GM18507 (cell line): Measurements from ENCODE around the gene PCDHGB5.
"Not testable (repeated sequence)": the region's sequence is repeated elsewhere in the genome, so short reads cannot be mapped to it uniquely, and the experiment has no call there.

Experiments used
- DNase-seq: peaks from one replicate; pipeline ENCODE4 v3.0.0; 2011; ENCODE audit warnings: low read depth; ENCODE audit not compliant: insufficient read length; ENCODE audit errors: extremely low spot score
- FAIRE-seq: peaks from 2 replicates; lab custom pipeline; 2011; peaks lifted over from hg19 to GRCh38; lab: Jason Lieb, UNC

PCDHGB5 gene

GRCh38 chr5:141374627-141375026 lies 23.1 kb upstream of the PCDHGB5 start:
- no peak for FAIRE-seq
- DNase-seq: no peak

DNA sequence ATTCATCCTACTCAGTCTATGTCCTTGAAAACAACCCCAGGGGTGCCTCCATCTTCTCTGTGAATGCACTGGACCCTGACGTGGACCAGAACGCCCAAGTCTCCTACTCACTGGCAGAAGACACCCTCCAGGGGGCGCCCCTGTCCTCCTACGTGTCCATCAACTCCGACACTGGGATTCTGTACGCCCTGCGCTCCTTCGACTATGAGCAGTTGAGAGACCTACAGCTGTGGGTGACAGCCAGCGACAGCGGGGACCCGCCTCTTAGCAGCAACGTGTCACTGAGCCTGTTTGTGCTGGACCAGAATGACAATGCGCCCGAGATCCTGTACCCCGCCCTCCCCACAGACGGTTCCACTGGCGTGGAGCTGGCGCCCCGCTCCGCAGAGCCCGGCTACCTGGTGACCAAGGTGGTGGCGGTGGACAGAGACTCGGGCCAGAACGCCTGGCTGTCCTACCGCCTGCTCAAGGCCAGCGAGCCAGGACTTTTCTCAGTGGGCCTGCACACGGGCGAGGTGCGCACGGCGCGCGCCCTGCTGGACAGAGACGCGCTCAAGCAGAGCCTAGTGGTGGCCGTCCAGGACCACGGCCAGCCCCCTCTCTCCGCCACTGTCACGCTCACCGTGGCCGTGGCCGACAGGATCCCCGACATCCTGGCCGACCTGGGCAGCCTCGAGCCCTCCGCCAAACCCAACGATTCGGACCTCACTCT lies 22.1 kb upstream of the PCDHGB5 start:
- FAIRE-seq, DNase-seq: not testable (repeated sequence)

DNA sequence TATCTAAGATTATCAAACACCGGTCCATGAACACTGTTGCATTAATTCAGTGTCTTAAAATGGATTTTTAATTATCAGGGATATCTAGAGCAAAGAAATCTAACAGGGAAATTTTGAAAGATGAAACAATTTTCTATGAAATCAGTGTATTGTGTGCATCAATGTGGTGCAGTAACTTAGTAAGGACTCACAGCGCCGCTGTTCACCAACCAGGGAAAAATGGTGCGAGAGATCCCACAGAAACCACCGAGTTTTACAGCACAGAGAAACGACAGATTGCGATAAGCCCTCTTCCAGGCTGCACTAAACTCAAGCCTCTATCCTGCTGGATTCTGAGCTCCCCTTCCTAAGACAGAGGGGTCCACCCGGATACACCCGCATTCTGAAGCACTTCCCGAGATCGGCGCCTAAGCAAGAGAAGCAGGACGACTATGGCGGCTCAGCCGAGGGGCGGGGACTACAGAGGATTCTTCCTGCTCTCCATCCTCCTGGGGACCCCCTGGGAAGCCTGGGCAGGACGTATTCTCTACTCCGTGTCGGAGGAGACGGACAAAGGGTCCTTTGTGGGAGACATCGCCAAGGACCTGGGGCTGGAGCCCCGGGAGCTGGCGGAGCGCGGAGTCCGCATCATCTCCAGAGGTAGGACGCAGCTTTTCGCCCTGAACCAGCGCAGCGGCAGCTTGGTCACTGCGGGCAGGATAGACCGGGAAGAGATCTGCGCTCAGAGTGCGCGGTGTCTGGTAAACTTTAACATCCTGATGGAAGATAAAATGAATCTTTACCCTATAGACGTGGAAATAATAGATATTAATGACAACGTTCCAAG lies 15.1 kb upstream of the PCDHGB5 start, which contains the start of gene PCDHGA7:
PCDHGA7 (plus strand) TSS at position 274 of the 826 bp plus-strand sequence; CDS start at position 432, 158 bp downstream.
- no peak for DNase-seq
- FAIRE-seq: no peak

GRCh38 chr5:141383345-141383744 lies 14.4 kb upstream of the PCDHGB5 start:
- FAIRE-seq: no peak
- no peak for DNase-seq

GRCh38 chr5:141384471-141385267 lies 13.1 kb upstream of the PCDHGB5 start:
- FAIRE-seq: no peak
- DNase-seq: no peak

GRCh38 chr5:141387557-141388311 lies 10.0 kb upstream of the PCDHGB5 start, which contains the start of gene PCDHGB4:
Gene PCDHGB4, plus strand, starts transcription at chr5:141387698. Its CDS starts 187 bp downstream, at chr5:141387885.
- not testable (repeated sequence) for DNase-seq
- peak; percentile 49 for FAIRE-seq

DNA sequence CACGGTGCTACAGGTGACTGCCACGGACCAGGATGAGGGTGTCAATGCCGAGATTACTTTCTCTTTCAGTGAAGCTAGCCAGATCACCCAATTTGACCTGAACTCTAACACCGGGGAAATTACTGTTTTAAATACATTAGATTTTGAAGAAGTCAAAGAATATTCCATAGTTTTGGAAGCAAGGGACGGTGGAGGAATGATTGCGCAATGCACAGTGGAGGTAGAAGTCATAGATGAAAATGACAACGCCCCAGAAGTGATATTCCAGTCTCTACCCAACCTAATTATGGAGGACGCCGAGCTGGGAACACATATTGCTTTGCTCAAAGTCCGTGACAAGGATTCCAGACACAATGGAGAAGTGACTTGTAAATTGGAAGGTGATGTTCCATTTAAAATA lies 9.1 kb upstream of the PCDHGB5 start:
- DNase-seq: no peak
- FAIRE-seq: no peak

GRCh38 chr5:141389153-141390042 lies 8.3 kb upstream of the PCDHGB5 start:
- no peak for DNase-seq
- FAIRE-seq: no peak

DNA sequence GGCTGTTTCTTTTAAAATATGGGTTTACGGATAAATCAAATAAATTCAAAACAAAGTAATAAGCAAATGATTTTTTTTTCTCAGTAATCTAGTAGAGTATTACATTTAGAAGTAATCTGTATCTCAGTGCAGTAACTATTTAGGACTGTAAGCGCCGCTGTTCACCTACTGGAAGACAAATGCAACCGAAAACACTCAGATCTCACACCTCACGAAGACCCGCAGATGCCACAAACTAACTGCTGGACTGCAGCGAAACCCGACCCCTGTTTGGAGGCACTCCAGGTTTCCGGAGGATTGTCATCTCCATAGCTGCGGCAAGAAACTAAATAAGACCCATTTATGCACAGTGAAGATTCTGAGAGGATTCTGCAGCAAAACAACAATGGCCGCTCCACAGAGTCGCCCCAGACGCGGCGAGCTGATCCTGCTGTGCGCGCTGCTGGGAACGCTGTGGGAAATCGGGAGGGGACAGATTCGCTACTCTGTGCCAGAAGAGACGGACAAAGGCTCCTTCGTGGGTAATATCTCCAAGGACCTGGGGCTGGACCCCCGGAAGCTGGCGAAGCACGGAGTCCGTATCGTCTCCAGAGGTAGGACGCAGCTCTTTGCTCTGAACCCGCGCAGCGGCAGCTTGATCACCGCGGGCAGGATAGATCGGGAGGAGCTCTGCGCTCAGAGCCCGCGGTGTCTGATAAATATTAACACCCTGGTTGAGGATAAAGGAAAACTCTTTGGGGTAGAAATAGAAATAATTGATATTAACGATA lies 5.1 kb upstream of the PCDHGB5 start, which contains the start of gene PCDHGA8:
PCDHGA8 (plus strand) TSS at position 205 of the 770 bp plus-strand sequence; CDS start at position 386, 181 bp downstream.
- no peak for DNase-seq
- FAIRE-seq: no peak

DNA sequence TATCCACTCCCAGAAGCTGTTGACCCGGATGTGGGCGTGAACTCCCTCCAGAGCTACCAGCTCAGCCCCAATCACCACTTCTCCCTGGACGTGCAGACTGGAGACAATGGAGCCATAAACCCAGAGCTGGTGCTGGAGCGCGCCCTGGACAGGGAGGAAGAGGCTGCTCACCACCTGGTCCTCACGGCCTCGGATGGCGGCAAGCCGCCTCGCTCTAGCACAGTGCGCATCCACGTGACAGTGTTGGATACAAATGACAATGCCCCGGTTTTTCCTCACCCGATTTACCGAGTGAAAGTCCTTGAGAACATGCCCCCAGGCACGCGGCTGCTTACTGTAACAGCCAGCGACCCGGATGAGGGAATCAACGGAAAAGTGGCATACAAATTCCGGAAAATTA lies 4.5 kb upstream of the PCDHGB5 start:
- FAIRE-seq: no peak
- no peak for DNase-seq

DNA sequence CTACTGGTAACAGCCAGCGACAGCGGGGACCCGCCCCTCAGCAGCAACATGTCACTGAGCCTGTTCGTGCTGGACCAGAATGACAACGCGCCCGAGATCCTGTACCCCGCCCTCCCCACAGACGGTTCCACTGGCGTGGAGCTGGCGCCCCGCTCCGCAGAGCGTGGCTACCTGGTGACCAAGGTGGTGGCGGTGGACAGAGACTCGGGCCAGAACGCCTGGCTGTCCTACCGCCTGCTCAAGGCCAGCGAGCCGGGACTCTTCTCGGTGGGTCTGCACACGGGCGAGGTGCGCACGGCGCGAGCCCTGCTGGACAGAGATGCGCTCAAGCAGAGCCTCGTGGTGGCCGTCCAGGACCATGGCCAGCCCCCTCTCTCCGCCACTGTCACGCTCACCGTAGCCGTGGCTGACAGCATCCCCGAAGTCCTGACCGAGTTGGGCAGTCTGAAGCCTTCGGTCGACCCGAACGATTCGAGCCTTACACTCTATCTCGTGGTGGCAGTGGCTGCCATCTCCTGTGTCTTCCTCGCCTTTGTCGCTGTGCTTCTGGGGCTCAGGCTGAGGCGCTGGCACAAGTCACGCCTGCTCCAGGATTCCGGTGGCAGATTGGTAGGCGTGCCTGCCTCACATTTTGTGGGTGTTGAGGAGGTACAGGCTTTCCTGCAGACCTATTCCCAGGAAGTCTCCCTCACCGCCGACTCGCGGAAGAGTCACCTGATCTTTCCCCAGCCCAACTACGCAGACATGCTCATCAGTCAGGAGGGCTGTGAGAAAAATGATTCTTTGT lies 3.2 kb upstream of the PCDHGB5 start:
- not testable (repeated sequence) for FAIRE-seq

DNA sequence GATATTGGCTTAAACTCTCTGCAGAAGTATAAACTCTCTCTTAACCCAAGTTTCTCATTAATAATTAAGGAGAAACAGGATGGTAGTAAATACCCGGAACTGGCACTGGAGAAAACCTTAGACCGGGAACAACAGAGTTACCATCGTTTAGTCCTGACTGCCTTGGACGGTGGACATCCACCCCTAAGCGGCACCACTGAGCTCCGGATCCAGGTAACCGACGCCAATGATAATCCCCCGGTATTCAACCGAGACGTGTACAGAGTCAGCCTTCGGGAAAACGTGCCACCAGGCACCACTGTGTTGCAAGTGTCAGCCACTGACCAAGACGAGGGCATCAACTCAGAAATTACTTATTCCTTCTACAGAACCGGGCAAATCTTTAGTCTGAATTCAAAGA lies 861 bp downstream of the PCDHGB5 start:
- FAIRE-seq (no peak), DNase-seq (no peak)

More for the DNA sequence above, 3.2 kb upstream of the PCDHGB5 start:
- DNase-seq: not testable (repeated sequence)

- FAIRE-seq: no peak
- DNase-seq: no peak
These were observed 2.0 kb downstream of the PCDHGB5 start for GRCh38 chr5:141399555-141400258.

GRCh38 chr5:141402553-141403243 lies 5.0 kb downstream of the PCDHGB5 start, which contains the start of gene PCDHGA9:
Gene PCDHGA9, plus strand, starts transcription at chr5:141402778. Its CDS starts 175 bp downstream, at chr5:141402953.
- FAIRE-seq (no peak), DNase-seq (no peak)

GRCh38 chr5:141403387-141403786 lies 5.6 kb downstream of the PCDHGB5 start:
- no peak for DNase-seq
- FAIRE-seq: no peak
